ENCODE results near the gene CC2D2A.
"Not testable (repeated sequence)": the region's sequence is repeated elsewhere in the genome, so short reads cannot be mapped to it uniquely, and the experiment has no call there.

Gene CC2D2A

GRCh38 chr4:15558561-15558960 lies 88.9 kb downstream of the CC2D2A start:
- ATAC-seq (no peak), DNase-seq (no peak)

- DNase-seq (no peak), ATAC-seq (no peak)
Measured at GRCh38 chr4:15562114-15562513, 92.4 kb downstream of the CC2D2A start.

DNA sequence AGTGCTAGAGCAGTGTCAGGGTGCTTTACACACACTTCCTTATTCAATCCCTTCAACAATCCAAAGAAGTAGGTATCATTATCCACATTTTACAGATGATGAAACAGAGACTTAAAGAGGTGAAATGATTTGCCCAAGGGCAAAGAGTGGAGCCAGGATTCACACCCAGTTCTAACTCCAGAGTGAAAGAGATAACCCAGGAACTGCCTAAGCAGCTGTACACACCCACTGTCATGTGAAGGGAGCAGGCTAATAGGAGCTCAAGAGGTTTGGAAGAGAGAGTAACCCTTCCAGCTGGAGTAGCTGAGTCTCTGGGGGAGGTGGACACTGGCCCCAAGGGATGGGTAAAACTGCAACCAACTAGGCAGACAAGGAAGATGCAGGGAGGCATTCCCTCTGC lies 92.9 kb downstream of the CC2D2A start:
- DNase-seq: no peak

DNA sequence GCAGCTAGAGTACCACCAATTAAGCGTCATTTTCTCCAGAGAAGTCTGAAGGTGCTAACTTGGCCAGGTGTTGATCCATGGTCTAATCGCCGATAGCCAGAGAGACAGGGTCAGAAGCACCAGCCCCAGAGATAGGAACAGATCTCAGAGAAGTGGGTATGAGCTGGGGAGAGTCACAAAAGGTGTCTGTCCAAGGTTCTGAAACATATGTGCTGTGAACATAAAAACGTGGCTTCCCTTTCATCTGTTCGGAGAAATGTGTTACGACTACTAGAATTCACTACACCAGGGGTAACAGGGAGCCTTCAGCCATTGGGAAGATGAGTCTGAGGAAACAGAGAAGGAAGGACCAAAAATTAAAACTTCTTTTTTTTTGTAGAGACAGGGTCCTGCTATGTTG lies 94.2 kb downstream of the CC2D2A start:
- no peak for DNase-seq
- ATAC-seq: no peak

More for the DNA sequence above, 92.9 kb downstream of the CC2D2A start:
- no peak for ATAC-seq

DNA sequence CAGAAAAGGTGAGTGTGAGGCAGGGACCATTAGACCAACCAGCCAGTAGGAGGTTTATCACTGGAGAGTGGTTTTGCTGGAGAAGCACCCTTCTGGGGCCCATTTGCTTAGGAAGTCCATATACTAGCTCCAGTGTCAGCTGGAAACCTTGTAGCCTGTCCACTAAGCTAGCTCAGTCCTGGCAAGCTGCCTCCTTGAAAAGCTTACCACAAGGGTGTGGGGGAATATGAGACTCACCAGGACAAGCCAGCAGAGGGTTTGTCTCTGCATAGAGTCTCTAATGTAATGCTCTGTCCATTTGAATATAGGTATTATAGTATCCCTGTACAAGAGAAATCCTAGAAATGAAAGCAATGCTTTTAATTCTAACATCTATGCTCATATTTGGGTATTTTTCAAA lies 99.1 kb downstream of the CC2D2A start:
- ATAC-seq (no peak), DNase-seq (no peak)

DNA sequence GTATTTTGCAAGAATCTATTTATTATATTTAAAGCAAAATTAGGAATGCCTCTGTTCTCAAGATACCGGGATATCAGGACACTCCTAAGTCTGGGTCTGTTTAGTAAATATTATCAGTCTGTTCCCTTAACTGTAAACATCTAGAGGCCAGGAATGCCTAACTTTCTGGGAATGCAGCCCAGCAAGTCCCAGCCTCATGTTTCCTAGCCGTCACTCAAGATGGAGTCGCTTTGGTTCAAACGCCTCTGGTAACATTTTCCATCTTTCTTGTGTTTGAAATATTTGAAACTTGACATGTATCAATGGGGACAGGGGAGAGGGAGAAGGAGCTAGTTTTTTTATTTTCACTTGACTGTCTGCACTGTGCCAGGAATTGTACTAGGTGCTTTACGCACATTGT lies 100.1 kb downstream of the CC2D2A start:
- ATAC-seq: no peak
- DNase-seq: no peak

DNA sequence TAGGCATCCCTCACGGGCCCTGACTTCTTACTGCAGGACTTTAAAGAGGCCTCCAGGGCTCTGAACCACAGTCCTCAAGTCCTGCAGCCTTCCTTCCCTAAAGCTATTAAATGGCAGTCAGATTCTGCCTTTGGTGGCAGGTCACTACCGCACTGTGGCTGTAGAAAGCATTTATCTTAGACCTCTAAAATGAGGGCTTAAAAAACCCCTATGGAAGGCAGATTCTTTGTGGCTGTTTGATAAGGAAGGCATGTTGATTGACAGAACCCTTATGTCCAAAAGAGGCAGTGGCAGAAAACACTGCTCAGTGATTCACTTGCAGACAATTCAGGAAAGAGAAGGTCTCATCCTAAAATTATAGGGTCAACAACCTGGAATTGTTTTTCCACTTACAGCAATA lies 106.3 kb downstream of the CC2D2A start:
- ATAC-seq (no peak), DNase-seq (no peak)

DNA sequence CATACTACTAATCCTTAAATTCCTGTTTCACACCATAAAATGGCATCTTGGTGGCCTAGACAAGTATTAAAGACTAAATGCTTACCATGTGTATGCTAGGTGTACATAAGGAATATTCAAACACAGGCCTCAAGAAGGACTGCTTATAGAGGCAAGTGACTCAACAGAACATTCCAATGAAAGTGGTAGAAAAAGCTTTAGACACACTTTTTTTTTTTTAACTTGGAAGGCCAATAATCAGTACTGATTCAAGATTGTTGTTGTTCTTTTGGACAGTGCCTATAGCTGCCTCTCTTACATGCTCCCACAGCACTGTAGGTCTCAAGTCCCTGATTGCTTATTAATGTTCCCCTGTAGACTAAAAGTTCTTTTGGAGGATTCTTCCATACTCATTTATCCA lies 107.8 kb downstream of the CC2D2A start:
- DNase-seq: no peak
- no peak for ATAC-seq

- no peak for DNase-seq
- no peak for ATAC-seq
Measured at GRCh38 chr4:15584785-15585184, 115.1 kb downstream of the CC2D2A start.

DNA sequence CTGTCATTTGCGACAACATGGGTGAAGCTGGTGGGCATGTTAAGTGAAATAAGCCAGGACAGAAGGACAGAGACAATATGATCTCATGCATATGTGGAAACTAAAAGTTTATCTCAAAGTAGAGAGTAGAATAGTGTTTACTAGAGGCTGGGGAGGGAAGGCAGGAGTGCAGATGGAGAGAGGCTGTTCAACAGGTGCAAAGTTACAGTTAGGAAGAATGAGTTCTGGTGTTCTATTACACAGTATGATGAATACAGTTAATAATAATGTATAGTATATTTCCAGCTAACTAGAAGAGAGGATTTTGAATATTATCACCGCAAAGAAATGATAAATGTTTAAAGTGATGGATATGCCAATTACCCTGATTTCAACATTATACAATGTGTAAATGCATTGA lies 115.6 kb downstream of the CC2D2A start:
- ATAC-seq (no peak), DNase-seq (no peak)

GRCh38 chr4:15586066-15586465 lies 116.4 kb downstream of the CC2D2A start:
- ATAC-seq (no peak), DNase-seq (no peak)

DNA sequence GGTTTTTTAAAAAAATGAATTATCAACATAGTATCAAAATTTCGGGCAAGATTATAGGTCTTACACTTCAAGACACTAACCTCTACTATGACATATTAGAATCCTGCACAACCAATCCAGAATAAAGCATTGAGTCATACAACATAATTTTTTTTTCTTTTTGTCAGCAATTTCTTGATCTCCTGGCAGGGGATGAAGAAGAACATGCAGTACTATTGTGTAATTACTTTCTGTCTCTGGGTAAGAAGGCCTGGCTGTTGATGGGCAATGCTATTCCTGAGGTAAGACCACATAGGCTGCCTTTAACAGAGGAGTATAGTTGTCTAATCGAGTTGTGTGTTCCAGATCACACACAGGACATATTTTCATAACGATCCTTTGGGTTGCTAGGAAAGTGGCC lies 118.0 kb downstream of the CC2D2A start:
- no peak for ATAC-seq
- no peak for DNase-seq

GRCh38 chr4:15592799-15593198 lies 123.1 kb downstream of the CC2D2A start:
- DNase-seq: no peak
- no peak for ATAC-seq

- ATAC-seq (no peak), DNase-seq (no peak)
Measured at GRCh38 chr4:15598644-15599043, 129.0 kb downstream of the CC2D2A start.

DNA sequence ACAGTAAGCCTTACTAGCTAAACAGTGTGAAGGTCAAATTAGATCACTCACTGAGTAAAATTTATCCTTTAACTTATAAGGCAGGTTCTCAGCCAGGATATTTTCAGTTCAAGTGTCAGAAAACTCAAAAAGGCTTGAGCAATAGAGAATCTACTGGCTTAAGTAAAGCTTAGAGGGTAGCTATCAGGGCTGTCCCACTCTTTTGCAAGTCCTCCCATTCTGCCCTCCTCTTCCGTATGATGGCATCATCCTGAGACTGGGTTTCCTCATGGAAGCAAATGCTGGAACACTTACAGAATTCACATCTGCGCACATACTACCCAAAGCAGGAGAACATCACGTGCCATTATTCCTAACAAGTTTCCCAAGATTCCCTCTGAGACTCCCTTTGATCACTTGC lies 130.5 kb downstream of the CC2D2A start:
- ATAC-seq: no peak

GRCh38 chr4:15601862-15602261 lies 132.2 kb downstream of the CC2D2A start:
- ATAC-seq (no peak), DNase-seq (no peak)

More for the DNA sequence above, 130.5 kb downstream of the CC2D2A start:
- DNase-seq: no peak

DNA sequence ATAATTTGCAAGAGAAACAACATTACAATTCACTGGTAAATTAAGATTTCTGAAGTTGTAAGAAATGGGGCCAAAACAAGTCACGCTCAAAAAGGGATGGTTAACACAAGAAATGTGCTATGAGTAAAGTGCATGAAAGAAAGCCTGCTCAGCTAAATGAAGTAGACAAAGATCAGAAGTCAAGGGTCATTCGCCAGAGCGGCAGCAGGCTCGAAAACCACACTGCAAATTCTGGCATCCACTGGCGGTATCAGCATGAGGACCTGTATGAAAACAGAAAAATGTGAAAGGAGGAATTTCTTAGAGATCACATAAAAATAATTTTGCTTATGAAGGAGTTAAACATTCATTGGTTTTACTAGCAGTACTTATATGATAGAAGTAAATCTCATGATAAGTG lies 135.9 kb downstream of the CC2D2A start:
- DNase-seq (no peak), ATAC-seq (no peak)

- ATAC-seq (no peak), DNase-seq (no peak)
Measured at GRCh38 chr4:15610855-15611254, 141.2 kb downstream of the CC2D2A start.

DNA sequence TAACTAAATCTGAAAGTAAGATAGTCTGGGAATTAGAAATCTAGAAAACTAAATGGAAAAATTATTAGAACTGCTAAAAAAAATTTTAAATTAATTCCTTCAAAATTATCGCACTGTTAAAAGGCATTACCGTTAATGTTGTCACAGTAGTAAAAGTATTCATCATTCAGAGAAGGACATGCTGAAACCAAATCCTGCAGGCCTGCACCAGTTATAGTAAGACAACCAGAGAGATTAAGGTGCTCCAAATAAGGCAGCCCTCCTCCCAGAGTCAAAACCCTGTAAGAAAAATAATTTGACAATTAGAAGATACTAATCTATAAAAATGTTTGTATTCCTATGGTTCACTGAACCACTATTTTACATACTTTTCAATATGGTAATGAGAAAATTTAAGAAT lies 142.5 kb downstream of the CC2D2A start:
- ATAC-seq: no peak
- no peak for DNase-seq

GRCh38 chr4:15614891-15615290 lies 145.2 kb downstream of the CC2D2A start:
- ATAC-seq: not testable (repeated sequence)

GRCh38 chr4:15617407-15617806 lies 147.7 kb downstream of the CC2D2A start:
- not testable (repeated sequence) for ATAC-seq, DNase-seq

More at GRCh38 chr4:15614891-15615290, 145.2 kb downstream of the CC2D2A start:
- not testable (repeated sequence) for DNase-seq

GRCh38 chr4:15636818-15637217 lies 167.1 kb downstream of the CC2D2A start:
- DNase-seq (no peak), ATAC-seq (no peak)

GRCh38 chr4:15638418-15638817 lies 168.7 kb downstream of the CC2D2A start:
- ATAC-seq (no peak), DNase-seq (no peak)

DNA sequence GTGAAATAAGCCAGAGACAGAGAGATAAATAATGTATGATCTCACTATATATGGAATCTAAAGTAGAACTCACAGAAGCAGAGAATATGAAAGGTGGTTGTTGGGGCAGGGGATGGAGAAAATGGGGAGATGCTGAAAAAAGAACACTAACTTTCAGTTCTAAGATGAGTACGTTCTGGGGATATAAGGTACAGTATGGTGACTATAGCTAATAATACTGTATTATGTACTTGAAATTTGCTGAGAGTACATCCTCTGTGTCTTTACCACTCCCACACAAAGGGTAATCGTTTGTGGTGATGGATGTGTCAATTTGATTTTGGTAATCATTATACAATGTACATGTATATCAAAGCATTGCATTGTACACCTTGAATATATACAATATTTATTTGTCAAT lies 178.9 kb downstream of the CC2D2A start:
- peak; percentile 29 for ATAC-seq
- DNase-seq: no peak

GRCh38 chr4:15649914-15650545 lies 180.3 kb downstream of the CC2D2A start:
- ATAC-seq (peak; percentile 50), DNase-seq (peak; percentile 48)

Measured in stimulated activated naive CD8-positive, alpha-beta T cell treated with anti-CD3 and anti-CD28 coated beads, Interleukin-15, Interleukin-2, amounts not matched to agents 100 U/mL and 50 U/mL, for 24 hours (primary cell).